Glomerular visceral epithelial cell (primary cell): ENCODE results near the gene SH3YL1.

ENCODE experiments used
- DNase-seq: peaks from one replicate; pipeline ENCODE4 v3.0.0-alpha.2; 2016; ENCODE audit errors: extremely low spot score

The SH3YL1 gene

GRCh38 chr2:282371-283263 lies 18.8 kb upstream of the SH3YL1 start:
- DNase-seq: no peak

GRCh38 chr2:281381-281780 lies 17.5 kb upstream of the SH3YL1 start:
- no peak for DNase-seq

DNA sequence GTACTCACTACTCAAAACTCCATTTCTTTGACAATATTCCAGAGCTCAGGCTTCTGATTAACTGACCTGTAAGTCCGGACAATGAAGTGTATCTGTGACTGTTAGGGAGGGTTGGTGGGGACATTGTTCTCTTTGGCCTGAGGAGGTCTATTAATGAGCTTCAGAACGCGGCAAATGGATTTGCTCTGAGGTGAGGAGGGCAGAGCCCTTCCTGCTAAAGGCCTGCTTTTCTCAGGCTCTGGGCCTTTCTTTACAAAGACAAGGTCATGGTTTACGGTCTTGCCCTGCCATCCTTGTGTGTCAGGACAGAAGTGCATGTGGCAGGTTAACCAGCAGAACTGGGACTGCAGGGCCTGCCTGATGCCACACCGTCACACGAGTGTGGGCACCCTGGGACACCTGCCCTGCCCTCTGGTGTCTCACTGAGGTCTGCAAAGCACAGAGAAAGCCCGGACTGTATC lies 16.8 kb upstream of the SH3YL1 start:
- DNase-seq: no peak

GRCh38 chr2:279956-280649 lies 16.3 kb upstream of the SH3YL1 start:
- DNase-seq: no peak

GRCh38 chr2:279366-279765 lies 15.5 kb upstream of the SH3YL1 start:
- no peak for DNase-seq

- no peak for DNase-seq
These were observed 15.1 kb upstream of the SH3YL1 start for GRCh38 chr2:278927-279320.

GRCh38 chr2:278312-278926 lies 14.6 kb upstream of the SH3YL1 start:
- DNase-seq: no peak

GRCh38 chr2:275466-275865 lies 11.6 kb upstream of the SH3YL1 start:
- no peak for DNase-seq

DNA sequence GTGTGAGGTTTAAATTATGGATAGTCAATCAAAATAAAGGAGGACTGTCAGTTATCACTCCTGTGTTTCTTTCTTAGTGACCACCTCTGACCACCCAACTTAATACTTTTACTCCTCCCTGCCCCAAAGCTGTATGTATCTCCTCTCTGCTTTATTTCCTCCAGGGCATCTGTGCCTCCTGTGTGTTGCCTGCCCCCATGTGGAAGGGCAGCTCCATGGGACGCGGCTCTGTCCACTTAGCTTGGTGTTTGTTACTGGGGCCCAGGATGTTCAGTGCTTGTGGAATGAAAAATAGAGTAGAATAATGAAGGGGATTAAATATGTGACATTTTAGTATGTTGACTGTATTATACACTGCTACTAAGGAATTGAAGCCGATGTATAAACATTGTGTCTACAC lies 10.7 kb upstream of the SH3YL1 start:
- DNase-seq: no peak

DNA sequence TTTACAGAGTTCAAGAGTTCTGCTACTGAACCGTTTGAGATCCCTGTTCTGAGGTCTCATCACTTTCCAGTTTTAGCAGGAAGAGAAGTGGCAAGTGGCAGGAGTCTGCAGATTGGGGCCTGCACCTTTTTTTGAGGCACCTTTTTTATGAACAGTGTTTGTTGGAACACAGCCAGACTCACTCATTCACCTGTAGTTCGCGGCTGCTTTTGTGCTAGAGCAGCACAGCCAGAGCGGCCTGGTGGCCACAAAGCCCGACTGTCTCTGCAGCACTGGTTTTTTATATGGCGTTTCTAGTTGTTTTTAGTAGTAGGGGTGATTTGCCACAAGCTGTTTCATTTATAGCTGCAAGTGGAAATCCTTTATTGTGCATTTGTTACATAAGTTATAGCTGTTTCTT lies 9.5 kb upstream of the SH3YL1 start:
- DNase-seq: no peak

DNA sequence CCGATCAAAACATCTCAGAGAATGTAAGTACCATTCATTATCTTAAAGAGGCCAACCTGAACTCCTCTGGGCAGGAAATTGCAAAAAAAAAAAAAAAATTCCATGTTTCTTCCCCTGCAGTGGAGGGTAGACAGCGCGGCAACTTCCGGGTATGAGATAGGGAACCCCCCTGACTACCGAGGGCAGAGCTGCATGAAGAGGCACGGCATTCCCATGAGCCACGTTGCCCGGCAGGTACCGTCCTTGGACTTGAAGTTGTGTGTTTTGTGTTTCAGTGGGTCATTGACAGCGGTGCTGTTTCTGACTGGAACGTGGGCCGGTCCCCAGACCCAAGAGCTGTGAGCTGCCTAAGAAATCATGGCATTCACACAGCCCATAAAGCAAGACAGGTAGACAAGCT lies 8.1 kb upstream of the SH3YL1 start:
- no peak for DNase-seq

DNA sequence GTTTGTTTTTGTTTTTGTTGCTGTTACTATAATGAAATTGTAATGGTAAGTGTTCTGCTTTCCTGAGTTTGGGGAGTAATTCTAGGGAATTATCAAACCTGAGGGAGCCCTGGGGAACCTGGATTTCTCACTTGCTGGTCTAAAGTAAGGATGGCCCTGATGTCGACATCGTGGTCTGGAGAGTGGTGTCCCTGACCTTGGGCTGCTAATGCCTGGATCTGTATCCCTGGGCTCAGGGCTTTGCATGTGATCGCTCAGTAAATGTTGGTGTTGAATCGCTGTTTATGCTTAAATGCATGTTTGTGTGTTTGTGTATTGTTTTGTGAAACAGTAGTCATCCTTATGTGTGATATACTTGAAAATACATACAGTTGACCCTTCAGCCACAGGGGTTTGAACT lies 7.0 kb upstream of the SH3YL1 start:
- DNase-seq: no peak

DNA sequence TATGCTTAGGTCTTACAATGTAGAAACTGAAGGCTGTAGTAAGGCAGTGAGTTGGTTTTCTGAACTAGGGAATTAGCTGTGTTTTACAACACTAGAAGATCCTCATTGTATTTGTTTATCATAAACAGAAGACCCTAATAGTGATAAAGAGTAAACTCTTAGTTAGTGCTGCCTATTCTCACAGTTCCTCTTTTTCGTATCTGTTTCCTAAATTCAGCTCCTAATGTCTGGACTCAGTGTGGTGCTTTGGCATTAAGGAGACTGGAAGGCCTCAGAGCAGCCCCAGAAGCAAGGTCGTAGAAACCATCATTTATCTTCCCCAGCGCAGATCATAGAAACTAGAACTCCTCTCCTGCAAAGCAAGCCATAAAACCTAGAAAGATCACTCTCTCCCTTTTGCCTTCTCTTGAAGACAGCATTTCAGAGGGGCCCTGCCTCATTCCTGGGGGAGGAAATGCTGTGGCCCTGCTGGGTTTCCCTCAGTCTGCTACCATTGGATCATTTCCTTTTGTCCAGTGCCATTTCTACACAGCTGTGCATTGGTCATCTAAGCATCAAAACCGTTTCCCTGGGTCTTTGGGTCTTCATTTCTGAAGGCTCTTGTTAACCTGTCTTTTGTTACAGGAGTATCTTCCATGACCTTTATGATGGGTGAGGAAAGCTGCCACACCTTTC lies 5.7 kb upstream of the SH3YL1 start:
- no peak for DNase-seq

- DNase-seq: no peak
These were observed 4.5 kb upstream of the SH3YL1 start for GRCh38 chr2:268323-268722.

- DNase-seq: peak; percentile 91
These were observed 949 bp upstream of the SH3YL1 start, which contains the start of gene ACP1 for GRCh38 chr2:264493-265468. ACP1 (plus strand) TSS chr2:264947; CDS start chr2:264965, 18 bp downstream.

DNA sequence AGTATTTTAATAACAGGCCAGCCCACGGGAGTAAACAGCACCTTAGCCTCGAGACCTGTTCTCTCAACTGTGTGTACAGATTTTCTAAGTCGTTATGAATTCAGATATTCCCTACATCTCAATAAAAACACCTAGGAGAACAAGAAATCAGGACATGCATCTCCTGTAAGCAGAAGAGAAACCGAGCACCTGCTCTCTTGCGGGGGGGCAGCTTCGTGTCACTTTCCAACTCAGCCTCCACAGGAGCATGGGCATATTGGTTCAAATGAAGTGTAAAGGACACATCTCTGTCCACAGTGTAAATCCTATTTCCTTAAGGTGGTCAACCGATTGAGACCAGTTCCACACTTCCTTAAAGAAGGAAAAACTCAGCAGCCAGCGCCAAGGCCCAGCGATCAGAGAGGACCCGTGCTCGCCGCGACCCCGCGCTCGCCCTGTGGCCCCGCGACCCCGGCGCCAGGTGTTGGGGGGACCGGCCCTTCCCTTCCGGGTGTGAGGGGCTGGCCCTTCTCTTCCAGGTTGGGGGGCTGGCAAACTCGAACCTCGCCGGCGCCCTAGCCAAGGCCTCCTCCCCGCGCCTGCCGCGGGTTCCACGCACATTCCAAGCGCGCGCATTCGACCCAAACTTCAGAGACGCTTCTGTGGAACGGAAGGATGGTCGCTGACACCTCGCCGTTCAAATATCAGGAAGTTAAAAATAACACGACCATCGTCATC lies 652 bp downstream of the SH3YL1 start:
- DNase-seq: no peak

- no peak for DNase-seq
These were observed 1.7 kb downstream of the SH3YL1 start for GRCh38 chr2:262117-262516.

DNA sequence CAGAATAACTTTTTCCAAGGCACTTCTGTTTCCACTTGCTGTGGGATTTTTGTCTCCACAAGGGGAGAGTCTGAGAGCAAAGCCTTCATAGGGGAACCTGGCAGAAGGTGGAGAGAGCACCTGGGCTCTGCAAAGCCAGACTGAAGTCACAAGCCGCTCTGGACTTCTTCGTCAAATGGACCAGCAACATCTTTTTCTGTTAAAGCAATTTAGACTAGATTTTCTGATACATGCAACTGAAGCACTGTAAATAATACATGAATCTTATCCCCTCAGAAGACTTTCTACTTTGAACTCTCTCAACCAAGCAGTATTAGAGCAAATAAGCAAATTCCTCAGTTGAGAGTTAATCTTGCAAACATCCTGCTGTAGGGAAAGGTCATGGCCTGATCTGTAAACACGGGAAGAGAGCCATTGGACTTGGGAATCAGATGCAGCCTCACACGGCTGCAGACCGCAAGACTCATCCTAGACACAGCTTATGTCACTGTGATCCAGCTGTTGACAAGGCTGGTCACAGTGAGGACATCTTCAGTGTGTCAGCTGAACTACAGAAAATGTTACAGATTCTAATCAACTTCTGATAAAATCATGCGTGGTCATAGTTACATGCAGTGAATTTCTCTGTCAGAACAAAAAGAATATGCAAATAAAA lies 3.2 kb downstream of the SH3YL1 start:
- DNase-seq: no peak

- DNase-seq: no peak
These were observed 4.0 kb downstream of the SH3YL1 start for GRCh38 chr2:259789-260331.
